NB4 (cell line): ENCODE measurements around the gene ATRNL1.

Experiments used
- POLR2A ChIP-seq: IDR thresholded peaks from 2 replicates; pipeline ENCODE4 v1.6.1; 2011; ENCODE audit warnings: mild to moderate bottlenecking; ENCODE audit not compliant: insufficient read length; ENCODE audit errors: extremely low read depth
- TF ChIP-seq, protein P1 (sequence below): IDR thresholded peaks from one replicate; pipeline ENCODE4 v1.5.1; 2012; ENCODE audit warnings: low read depth, low read length

GRCh38 chr10:115790220-115790619 lies 697.1 kb downstream of the ATRNL1 start:
- no peak for TF ChIP-seq POLR2A
- TF ChIP-seq, protein P1, sequence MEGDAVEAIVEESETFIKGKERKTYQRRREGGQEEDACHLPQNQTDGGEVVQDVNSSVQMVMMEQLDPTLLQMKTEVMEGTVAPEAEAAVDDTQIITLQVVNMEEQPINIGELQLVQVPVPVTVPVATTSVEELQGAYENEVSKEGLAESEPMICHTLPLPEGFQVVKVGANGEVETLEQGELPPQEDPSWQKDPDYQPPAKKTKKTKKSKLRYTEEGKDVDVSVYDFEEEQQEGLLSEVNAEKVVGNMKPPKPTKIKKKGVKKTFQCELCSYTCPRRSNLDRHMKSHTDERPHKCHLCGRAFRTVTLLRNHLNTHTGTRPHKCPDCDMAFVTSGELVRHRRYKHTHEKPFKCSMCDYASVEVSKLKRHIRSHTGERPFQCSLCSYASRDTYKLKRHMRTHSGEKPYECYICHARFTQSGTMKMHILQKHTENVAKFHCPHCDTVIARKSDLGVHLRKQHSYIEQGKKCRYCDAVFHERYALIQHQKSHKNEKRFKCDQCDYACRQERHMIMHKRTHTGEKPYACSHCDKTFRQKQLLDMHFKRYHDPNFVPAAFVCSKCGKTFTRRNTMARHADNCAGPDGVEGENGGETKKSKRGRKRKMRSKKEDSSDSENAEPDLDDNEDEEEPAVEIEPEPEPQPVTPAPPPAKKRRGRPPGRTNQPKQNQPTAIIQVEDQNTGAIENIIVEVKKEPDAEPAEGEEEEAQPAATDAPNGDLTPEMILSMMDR: no peak
